Measurements from ENCODE around the gene CCDC73. TPM values are rescaled to one million over a fixed set of nuclear protein-coding genes. Genes with fewer than 3 reads are reported as not detected.

Gene CCDC73
- total RNA-seq, 4 donors from 2014 or later = 0.21 to 3.3 (median 0.59) TPM

- Histone ChIP-seq H3K27me3 (no peaks in the 10 kb centered on the region), H3K9me3 (no peaks in the 10 kb centered on the region), H3K4me1 (no peaks in the 10 kb centered on the region), H3K4me3 (no peak overlapping the region), H3K27ac (peak overlapping the region in 1 of 4 donors; percentile 48), H3K36me3 (no peaks in the 10 kb centered on the region)
- TF ChIP-seq POLR2A (IDR thresholded peaks at IDR 0.05) = no peak
- no peak for TF ChIP-seq EP300 (IDR thresholded peaks at IDR 0.05)
- TF ChIP-seq CTCF (IDR thresholded peaks at IDR 0.05) = no peak
- no peak for DNase-seq (ENCODE audit: low spot score in 2 of 2)
Observed at GRCh38 chr11:32821517-32821916, 27.1 kb upstream of the CCDC73 start.

- H3K4me3 ChIP-seq = no peak overlapping the region
- no peaks in the 10 kb centered on the region for H3K27me3 ChIP-seq
- no peak for DNase-seq (ENCODE audit: low spot score in 2 of 2)
- no peak overlapping the region for H3K27ac ChIP-seq
- H3K4me1 ChIP-seq = no peaks in the 10 kb centered on the region
- H3K36me3 ChIP-seq = no peaks in the 10 kb centered on the region
- no peaks in the 10 kb centered on the region for H3K9me3 ChIP-seq
- no peak for TF ChIP-seq POLR2A (IDR thresholded peaks at IDR 0.05)
- TF ChIP-seq CTCF (IDR thresholded peaks at IDR 0.05) = no peak
Observed at GRCh38 chr11:32820497-32820896, 26.0 kb upstream of the CCDC73 start.

GRCh38 chr11:32819187-32819586 lies 24.7 kb upstream of the CCDC73 start:
- Histone ChIP-seq H3K4me1 (no peaks in the 10 kb centered on the region), H3K27me3 (no peaks in the 10 kb centered on the region), H3K36me3 (no peaks in the 10 kb centered on the region), H3K4me3 (no peak overlapping the region), H3K9me3 (no peaks in the 10 kb centered on the region), H3K27ac (no peak overlapping the region)
- TF ChIP-seq EP300 (IDR thresholded peaks at IDR 0.05) = no peak
- no peak for TF ChIP-seq CTCF (IDR thresholded peaks at IDR 0.05)
- TF ChIP-seq POLR2A (IDR thresholded peaks at IDR 0.05) = no peak
- no peak for DNase-seq (ENCODE audit: low spot score in 2 of 2)
- 74 to 79% methylated on average over 2 of the region's 2 CpGs for WGBS, 2 donors

GRCh38 chr11:32817852-32818183 lies 23.4 kb upstream of the CCDC73 start:
- DNase-seq (ENCODE audit: low spot score in 2 of 2) = no peak
- TF ChIP-seq CTCF (IDR thresholded peaks at IDR 0.05) (no peak), EP300 (IDR thresholded peaks at IDR 0.05) (no peak), POLR2A (IDR thresholded peaks at IDR 0.05) (no peak)
- no peaks in the 10 kb centered on the region for H3K9me3 ChIP-seq
- H3K4me3 ChIP-seq = no peak overlapping the region
- H3K27ac ChIP-seq = no peak overlapping the region
- no peaks in the 10 kb centered on the region for H3K4me1 ChIP-seq
- H3K27me3 ChIP-seq = no peaks in the 10 kb centered on the region
- H3K36me3 ChIP-seq = no peaks in the 10 kb centered on the region
- 92% methylated on average over 3 of the region's 3 CpGs for WGBS, 2 donors

- WGBS, 2 donors = 88 to 92% methylated on average over 4 of the region's 4 CpGs
Observed at GRCh38 chr11:32817181-32817851, 22.9 kb upstream of the CCDC73 start.

More at GRCh38 chr11:32817181-32817851, 22.9 kb upstream of the CCDC73 start:
- Histone ChIP-seq H3K36me3 (no peaks in the 10 kb centered on the region), H3K9me3 (no peaks in the 10 kb centered on the region), H3K4me3 (no peak overlapping the region), H3K27ac (no peak overlapping the region), H3K4me1 (no peaks in the 10 kb centered on the region), H3K27me3 (no peaks in the 10 kb centered on the region)
- no peak for TF ChIP-seq CTCF (IDR thresholded peaks at IDR 0.05)
- TF ChIP-seq POLR2A (IDR thresholded peaks at IDR 0.05) = no peak
- no peak for TF ChIP-seq EP300 (IDR thresholded peaks at IDR 0.05)
- no peak for DNase-seq (ENCODE audit: low spot score in 2 of 2)

All from tibial nerve (tissue), 4 donors.